Left ventricle myocardium superior (tissue), 1 donor: ENCODE measurements around the gene RPIA. TPM values are rescaled to one million over a fixed set of nuclear protein-coding genes. Genes with fewer than 3 reads are reported as not detected.
"Not testable (repeated sequence)": the region's sequence is repeated elsewhere in the genome, so short reads cannot be mapped to it uniquely, and the experiment has no call there.

Experiments used
- ATAC-seq: fragments of 200-7000 bp; cut with Tn5 transposase; one replicate; pipeline ENCODE4 v1.9.1; 2020; ENCODE audit warnings: mild to moderate bottlenecking, moderate library complexity
- DNase-seq: peaks from one replicate; pipeline ENCODE4 v3.0.0-alpha.2; 2020
- intact Hi-C: fragments of 100-400 bp; cut with micrococcal nuclease; formaldehyde crosslinking; loops from one replicate; pipeline ENCODE4 v1.11.0; 2022
- total RNA-seq: library from RNA; stranded (reverse); fragmentation: NEBNext Ultra II Directional; extraction: Animal tissue kit (Norgen Biotek cat#: 25700); gene quantifications from one replicate; pipeline ENCODE4 v1.2.1, GENCODE V29; 2021
- donor health status: DM: no; HTN: yes; CAD: no; lungs with severe emphysema.

The RPIA gene
- total RNA-seq, 1 donor from 2014 or later, result 19.1 TPM

DNA sequence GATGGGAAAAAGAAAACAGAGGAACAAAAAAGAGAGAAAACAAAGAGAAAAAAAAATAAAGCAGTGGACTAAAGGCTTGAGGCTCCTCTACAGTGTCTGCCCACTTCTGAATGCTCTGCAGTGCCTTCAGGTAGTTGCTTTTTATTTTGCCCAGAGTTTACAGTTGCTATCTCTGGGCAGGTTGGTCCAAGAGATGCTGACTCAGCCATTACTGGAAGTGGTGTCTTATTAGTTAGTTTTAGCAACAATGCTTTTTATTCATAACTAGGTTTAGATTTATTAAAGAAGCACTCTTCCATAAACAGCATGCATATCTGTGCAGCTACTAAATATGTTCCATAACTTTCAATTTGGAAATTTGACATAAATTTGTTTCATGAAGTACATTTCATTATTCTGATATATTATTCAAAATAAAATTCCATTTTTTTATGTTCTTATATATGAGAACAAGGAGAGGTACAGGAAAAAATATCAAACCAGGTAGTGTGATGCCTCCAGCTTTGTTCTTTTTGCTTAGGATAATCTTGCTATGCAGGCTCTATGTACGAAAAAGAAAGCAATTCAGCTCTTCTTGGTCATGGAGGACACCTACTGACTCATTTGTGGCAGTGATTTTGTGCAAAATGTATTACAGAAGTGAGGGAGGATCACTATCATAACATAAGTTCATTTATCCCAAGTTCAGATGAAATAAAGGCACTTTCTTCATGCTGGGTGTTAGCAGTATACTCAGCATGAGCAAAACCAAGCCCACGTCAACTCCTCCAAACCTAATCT, 69.5 kb downstream of the RPIA start:
- intact Hi-C loops, result no loop called here
- DNase-seq, result no peak

DNA sequence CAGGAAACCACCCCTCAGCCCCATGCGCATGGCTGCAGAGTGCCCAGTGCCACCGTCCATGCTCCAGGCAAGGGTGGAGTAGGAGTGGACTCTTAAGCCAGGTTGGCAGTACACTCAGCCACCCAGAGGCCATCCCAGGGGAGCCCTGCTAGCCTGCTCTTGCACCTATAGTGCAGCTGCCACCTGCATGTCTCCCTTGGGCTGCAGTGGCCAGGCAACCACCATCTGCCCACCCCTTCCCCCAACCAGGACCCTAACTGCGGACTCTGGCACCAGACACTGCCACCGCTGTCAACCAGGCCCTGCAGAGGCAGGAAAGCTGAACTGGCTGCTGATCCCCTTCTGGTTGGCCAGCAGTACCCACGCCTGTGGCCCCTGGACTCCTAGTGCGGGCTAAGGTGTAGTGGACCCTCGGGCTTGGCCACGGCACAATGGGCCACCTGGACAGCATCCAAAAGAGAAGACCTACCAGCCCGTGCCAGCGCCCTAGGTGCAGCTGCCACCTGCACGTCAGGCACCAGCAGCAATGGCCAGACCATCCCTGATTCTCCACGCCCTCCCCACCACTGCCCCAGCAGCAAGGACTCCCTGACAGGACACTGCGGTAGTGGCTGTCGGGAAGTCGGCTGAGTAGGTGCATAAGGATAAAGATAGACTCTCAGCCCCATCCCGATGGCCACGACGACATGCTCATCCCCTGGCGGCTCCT, 72.8 kb downstream of the RPIA start:
- ATAC-seq, result no peak
- intact Hi-C loops, result no loop called here
- DNase-seq, result no peak

More for the DNA sequence above, 69.5 kb downstream of the RPIA start:
- ATAC-seq, result no peak

DNA sequence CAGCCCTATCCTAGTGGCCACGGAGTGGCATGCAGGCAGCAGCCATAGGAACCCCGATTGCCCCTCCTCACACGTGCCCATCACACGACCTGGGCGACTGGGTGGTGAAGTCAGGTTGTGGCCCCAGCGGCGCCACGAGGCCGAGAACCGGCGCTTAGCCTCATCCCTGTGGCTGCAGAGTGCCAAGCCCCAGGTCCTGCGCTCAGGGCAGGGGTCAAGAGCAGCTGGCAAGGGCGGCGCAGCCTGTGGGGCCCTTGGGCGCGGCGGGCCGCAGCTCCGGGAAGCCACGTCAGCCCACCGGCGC, 73.3 kb downstream of the RPIA start:
- intact Hi-C loops, result no loop called here
- no peak for ATAC-seq
- no peak for DNase-seq

DNA sequence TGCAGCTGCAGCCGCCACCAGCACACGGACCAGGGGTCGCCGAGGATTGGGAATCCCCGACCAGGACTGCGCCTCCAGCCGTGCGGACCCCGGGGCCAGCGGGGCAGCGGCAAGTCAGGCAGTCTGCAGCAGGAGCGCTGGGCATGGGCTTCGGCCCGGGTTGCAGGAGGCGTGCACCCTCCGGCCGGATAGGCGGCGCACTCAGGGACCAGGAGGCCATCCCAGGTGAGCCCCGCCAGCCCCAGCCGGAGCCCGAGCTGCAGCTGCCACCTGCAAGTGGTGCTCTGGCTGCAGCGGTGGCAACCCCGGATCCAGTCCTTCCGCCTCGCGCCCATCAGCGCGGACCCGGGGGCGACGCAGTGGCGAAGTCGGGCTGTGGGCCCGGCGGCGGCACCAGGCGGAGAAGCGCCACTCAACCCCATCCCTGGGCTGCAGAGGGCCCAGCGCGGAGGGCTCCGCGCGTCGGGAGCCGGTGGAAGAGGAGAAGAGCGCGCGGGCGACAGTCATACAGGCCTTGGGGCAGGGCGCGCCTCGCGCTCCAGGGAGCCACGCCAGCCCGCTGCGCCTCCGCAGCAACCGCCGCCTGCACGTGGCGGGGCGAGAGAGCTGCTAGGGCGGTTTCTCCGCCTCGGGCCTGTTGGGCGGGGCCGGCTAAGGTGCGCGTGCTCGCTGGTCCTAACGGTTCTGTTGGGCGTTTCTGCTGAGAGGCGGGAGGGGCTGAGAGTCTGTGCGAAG, 73.8 kb downstream of the RPIA start:
- ATAC-seq (no peak), DNase-seq (peak; percentile 35)
- intact Hi-C loops, result no loop called here

- ATAC-seq, intact Hi-C loops, DNase-seq: not testable (repeated sequence)
Observed at GRCh38 chr2:88765889-88766481, 74.5 kb downstream of the RPIA start.

DNA sequence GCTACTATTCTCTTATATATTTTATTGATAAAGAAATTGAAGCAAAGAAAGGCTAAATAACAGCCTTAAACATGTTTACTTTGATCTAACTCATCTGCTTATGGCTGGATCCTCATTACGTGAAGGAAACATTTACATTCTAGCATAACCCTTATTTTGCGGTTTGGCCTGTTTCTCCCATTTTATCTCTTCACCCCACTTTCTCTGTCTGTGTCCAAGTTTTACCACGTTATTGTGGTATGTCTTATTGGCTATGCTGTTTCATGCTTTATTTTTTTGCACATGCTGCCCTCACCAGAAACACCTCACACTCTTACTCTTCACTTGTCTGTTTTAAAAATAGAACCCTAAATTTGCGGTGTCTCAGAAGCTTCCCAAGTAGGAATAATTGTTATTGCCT, 78.5 kb downstream of the RPIA start:
- DNase-seq (no peak), ATAC-seq (no peak)
- intact Hi-C loops, result no loop called here

DNA sequence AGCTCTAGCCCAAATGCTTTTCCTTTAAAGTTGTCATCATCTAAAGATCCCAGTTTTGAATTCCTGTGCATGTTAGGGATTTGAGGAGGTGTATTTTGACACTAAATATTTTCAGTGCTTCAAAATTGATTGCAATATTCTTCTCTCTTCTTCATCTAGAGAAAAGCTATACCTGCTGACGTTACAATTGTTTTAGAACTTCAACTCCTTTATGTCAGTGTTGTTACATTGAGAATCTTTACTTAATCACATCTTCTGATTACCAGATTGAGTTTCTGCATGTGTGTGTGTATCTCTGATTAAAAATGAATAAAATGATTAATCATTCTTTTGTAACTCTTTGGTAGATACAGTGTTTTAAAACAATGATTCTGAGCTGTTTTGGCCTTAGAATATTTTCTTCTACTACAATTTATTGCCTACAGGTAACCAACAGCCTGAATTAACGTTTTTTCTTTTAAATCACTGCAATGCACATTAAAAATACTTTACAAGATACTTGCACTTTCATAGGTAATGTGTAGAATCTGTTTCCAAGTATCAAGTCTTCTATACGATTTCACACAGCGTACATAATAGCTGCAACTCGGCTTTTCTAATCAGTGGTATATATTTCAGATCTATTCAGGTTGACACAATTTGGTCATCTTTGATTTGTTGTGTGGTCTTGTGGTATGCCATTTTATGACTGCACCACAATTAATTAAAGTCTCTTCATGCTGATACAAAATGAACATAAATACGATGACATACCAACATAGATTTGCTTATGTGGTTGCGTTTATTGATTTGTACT, 82.0 kb downstream of the RPIA start:
- ATAC-seq, result peak; percentile 20
- DNase-seq, intact Hi-C loops: not testable (repeated sequence)

DNA sequence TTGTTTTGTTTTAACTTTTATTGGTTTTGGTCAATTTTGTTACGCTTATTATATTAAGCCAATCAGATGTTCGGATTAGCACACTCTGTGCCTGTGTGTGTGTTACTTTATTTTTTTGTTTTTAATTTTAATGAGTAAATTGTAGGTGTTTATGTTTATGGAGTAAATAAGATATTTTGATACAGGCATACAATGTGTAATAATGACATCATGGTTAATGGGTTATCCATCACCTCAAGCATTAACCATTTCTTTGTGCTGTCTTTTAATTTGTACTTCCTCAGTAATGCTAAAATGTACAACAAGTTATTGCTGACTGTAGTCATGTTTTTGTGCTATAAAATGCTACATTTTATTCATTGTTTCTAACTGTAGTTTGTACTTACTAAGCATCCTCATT, 97.7 kb downstream of the RPIA start:
- DNase-seq, intact Hi-C loops, ATAC-seq: not testable (repeated sequence)

DNA sequence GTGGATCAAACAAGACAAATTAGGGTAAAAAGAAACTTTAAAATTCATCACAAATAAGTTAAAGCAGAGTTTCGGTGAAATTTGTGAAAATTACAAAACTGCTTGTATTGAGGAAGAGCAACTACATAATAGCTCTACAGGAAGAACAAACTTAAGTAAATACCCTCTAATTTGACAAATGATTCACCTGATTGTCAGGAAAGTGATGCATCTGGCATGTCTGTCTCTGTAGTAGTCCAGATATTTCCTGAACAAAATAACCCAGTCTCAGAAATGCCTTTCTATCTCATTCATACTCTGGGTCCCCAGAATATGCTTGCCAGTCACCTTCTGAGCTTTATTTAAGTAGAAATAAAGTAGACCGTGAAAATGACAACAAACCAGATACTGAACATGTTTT, 104.5 kb downstream of the RPIA start:
- ATAC-seq, intact Hi-C loops, DNase-seq: not testable (repeated sequence)

DNA sequence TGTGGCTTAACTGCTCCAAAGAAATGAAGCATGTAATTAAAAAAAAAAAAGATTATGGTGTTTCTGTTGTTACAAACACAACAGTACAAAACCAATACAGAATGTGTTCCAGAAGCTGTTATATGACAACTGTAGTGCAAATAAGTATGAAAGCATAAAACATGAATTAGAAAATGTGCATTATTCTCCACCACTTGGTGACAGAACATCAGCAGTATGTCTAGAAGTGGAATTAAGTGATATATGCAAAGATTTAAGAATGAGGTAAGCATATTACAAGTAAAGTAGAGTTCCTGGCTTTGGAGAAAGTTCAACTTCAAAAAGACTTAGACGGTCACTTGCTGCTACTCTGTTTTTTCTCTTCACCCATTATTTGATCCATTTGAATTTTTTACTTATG, 105.0 kb downstream of the RPIA start:
- intact Hi-C loops, result not testable (repeated sequence)

DNA sequence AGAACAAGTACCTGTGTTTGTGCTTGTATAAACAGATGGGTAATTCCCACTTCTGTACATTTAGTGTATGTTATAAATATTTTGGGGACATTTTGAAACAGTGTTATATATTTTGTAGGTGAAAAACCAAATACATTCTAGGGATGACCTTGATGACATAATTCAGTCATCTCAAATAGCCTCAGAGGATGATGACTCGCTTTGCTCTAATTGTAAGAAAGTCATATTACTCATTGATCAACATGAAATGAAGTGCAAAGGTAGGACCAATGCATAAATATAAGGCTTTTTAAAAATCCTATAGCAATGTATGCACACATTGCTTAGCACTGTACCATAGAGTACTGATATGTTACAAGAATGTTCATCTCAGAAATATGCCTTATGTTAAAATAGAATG, 105.7 kb downstream of the RPIA start:
- DNase-seq, ATAC-seq, intact Hi-C loops: not testable (repeated sequence)

More for the DNA sequence above, 105.0 kb downstream of the RPIA start:
- ATAC-seq, DNase-seq: not testable (repeated sequence)

Other genes starting within 250 kb of the RPIA start
- gene FOXI3, start 239.0 kb upstream of the RPIA start, total RNA-seq, result not detected
- 5.2 TPM for gene EIF2AK3, start 64.2 kb upstream of the RPIA start, total RNA-seq